A549 (cell line): Measurements from ENCODE around the gene TRIM24. TPM values are rescaled to one million over a fixed set of nuclear protein-coding genes. Genes with fewer than 3 reads are reported as not detected.

Experiments
- ATAC-seq, 2 experiments: fragments of 200-7000 bp in 1 of 2; fragments of >200 bp in 1 of 2; cut with Nextera tagmentation in 1 of 2; cut with Tn5 transposase in 1 of 2; 3 replicates each; pipeline versions ENCODE4 v1.8.0 to v1.9.1; 2018 to 2020; ENCODE audit warnings: mild to moderate bottlenecking in 1 of 2, moderate library complexity in 1 of 2
- CTCF ChIA-PET: fragments of 300-600 bp; sonication (Branson Sonifier 250); formaldehyde crosslinking; extraction: SDS; loops from one replicate; lab custom pipeline; 2021; ENCODE audit warnings: antibody characterized with exemption, inconsistent platforms; lab: Yijun Ruan, JAX
- POLR2A ChIA-PET: fragments of 350-600 bp; formaldehyde crosslinking; extraction: SDS; loops from one replicate; lab custom pipeline; 2021; ENCODE audit warnings: antibody characterized with exemption, inconsistent platforms; lab: Yijun Ruan, JAX
- DNase-seq, 2 experiments: peaks; one replicate each; pipeline versions ENCODE4 v3.0.0 to v3.0.0-alpha.2; 2011 to 2016; ENCODE audit warnings: low read depth in 1 of 2, low spot score in 1 of 2
- FAIRE-seq: peaks from 2 replicates; lab custom pipeline; 2011; peaks lifted over from hg19 to GRCh38; lab: Jason Lieb, UNC
- H3K27ac ChIP-seq, 2 experiments: fragments of >200 bp; sonication (Bioruptor Twin); formaldehyde crosslinking; 3 replicates each; pipeline ENCODE4 v1.5.1; 2016 to 2017
- H3K4me1 ChIP-seq: fragments of >200 bp; sonication (Bioruptor Twin); formaldehyde crosslinking; 3 replicates; pipeline ENCODE4 v1.6.1; 2016
- H3K4me2 ChIP-seq: fragments of >200 bp; sonication (Bioruptor Twin); formaldehyde crosslinking; 3 replicates; pipeline ENCODE4 v1.6.1; 2016
- H3K4me3 ChIP-seq: fragments of >200 bp; sonication (Bioruptor Twin); formaldehyde crosslinking; 3 replicates; pipeline ENCODE4 v1.5.1; 2016
- H3K9me3 ChIP-seq: fragments of >200 bp; sonication (Bioruptor Twin); formaldehyde crosslinking; 3 replicates; pipeline ENCODE4 v1.6.1; 2016
- BHLHE40 ChIP-seq: IDR thresholded peaks from 2 replicates; pipeline ENCODE4 v1.6.1; 2012; ENCODE audit warnings: low read depth, low read length, inconsistent platforms
- CBX2 ChIP-seq: fragments of 200-600 bp; sonication (generic); IDR thresholded peaks from 2 replicates; pipeline ENCODE4 v1.6.1; 2016; ENCODE audit warnings: low read depth, mild to moderate bottlenecking, borderline replicate concordance
- CHD4 ChIP-seq: fragments of 200-600 bp; sonication (generic); IDR thresholded peaks from 2 replicates; pipeline ENCODE4 v1.6.1; 2016; ENCODE audit warnings: antibody characterized with exemption, mild to moderate bottlenecking, borderline replicate concordance
- EHF ChIP-seq: fragments of 250-450 bp; sonication (Bioruptor Pico); IDR thresholded peaks from 2 replicates; pipeline ENCODE4 v1.5.0; 2020; ENCODE audit warnings: mild to moderate bottlenecking
- FOSL2 ChIP-seq, 2 experiments: fragments of 450-650 bp in 1 of 2; fragments of >200 bp in 1 of 2; sonication (Bioruptor Twin) in 1 of 2; formaldehyde crosslinking; IDR thresholded peaks; 2 replicates each; pipeline versions ENCODE4 v1.5.0 to v1.6.1; 2016 to 2020; ENCODE audit warnings: mild to moderate bottlenecking in 1 of 2, moderate library complexity in 1 of 2
- JUN ChIP-seq, 2 experiments: fragments of >200 bp; sonication (Bioruptor Twin); formaldehyde crosslinking; IDR thresholded peaks; 2 replicates in 1 of 2; 3 replicates in 1 of 2; pipeline ENCODE4 v1.6.1; 2016 to 2017
- KDM1A ChIP-seq: fragments of 200-600 bp; sonication (generic); IDR thresholded peaks from 2 replicates; pipeline ENCODE4 v1.6.1; 2016; ENCODE audit warnings: low read depth, mild to moderate bottlenecking
- KDM5A ChIP-seq: fragments of 200-600 bp; sonication (generic); IDR thresholded peaks from 2 replicates; pipeline ENCODE4 v1.6.1; 2016; ENCODE audit warnings: antibody characterized with exemption, mild to moderate bottlenecking
- MYC ChIP-seq: IDR thresholded peaks from 2 replicates; pipeline ENCODE4 v1.6.1; 2012; ENCODE audit warnings: mild to moderate bottlenecking, inconsistent platforms, low read length, improper control_type of control experiment, borderline replicate concordance
- NPAS2 ChIP-seq: fragments of 250-450 bp; sonication (Bioruptor Pico); IDR thresholded peaks from 2 replicates; pipeline ENCODE4 v1.8.0; 2022; ENCODE audit warnings: mild to moderate bottlenecking, moderate library complexity, borderline replicate concordance
- NR3C1 ChIP-seq: fragments of >200 bp; sonication (Bioruptor Twin); formaldehyde crosslinking; IDR thresholded peaks from 3 replicates; pipeline ENCODE4 v1.6.1; 2017
- PHF8 ChIP-seq: fragments of 200-600 bp; sonication (generic); IDR thresholded peaks from 2 replicates; pipeline ENCODE4 v1.6.1; 2016; ENCODE audit warnings: low read depth, mild to moderate bottlenecking, antibody characterized with exemption, moderate library complexity, borderline replicate concordance
- RARB ChIP-seq: fragments of 250-450 bp; sonication (Bioruptor Pico); IDR thresholded peaks from 2 replicates; pipeline ENCODE4 v1.8.0; 2021; ENCODE audit warnings: mild to moderate bottlenecking, moderate library complexity
- RFX5 ChIP-seq: fragments of 450-650 bp; IDR thresholded peaks from 2 replicates; pipeline ENCODE4 v1.7.1; 2014; ENCODE audit warnings: antibody characterized with exemption, mild to moderate bottlenecking, moderate library complexity
- SMC3 ChIP-seq: fragments of >200 bp; sonication (Bioruptor Twin); formaldehyde crosslinking; IDR thresholded peaks from 3 replicates; pipeline ENCODE4 v1.6.1; 2018; ENCODE audit warnings: inconsistent platforms
- TFCP2L1 ChIP-seq: fragments of 250-450 bp; sonication (Bioruptor Pico); IDR thresholded peaks from 2 replicates; pipeline ENCODE4 v1.5.0; 2021; ENCODE audit warnings: mild to moderate bottlenecking
- TP53 ChIP-seq: fragments of 250-450 bp; sonication (Bioruptor Pico); IDR thresholded peaks from 2 replicates; pipeline ENCODE4 v1.5.0; 2021; ENCODE audit warnings: mild to moderate bottlenecking, moderate library complexity
- WGBS: methylation state at CpG from one replicate; pipeline ENCODE4 v1.1.6; 2017; ENCODE audit errors: missing lambda C conversion rate; 5-methylcytosine and 5-hydroxymethylcytosine counted together
- polyA plus RNA-seq, 4 experiments: library from polyadenylated mRNA; depleted of rRNA in 3 of 4; stranded (reverse); fragments of >200 nt; fragmentation: RNase III in 1 of 4; extraction: RNeasy Plus Mini Kit Qiagen cat#74134 plus additional on column Dnase treatment in 1 of 4; gene quantifications; 2 replicates in 3 of 4; 3 replicates in 1 of 4; pipeline ENCODE4 v1.2.3, GENCODE V29; 2011 to 2017
- TF ChIP-seq, protein P1 (sequence below): IDR thresholded peaks from 2 replicates; pipeline ENCODE4 v1.6.1; 2012
- TF ChIP-seq, protein P2 (sequence below): fragments of >200 bp; sonication (Bioruptor Twin); formaldehyde crosslinking; IDR thresholded peaks from 3 replicates; pipeline ENCODE4 v1.5.1; 2016
- TF ChIP-seq, protein P3 (sequence below): fragments of >200 bp; sonication (Bioruptor Twin); formaldehyde crosslinking; IDR thresholded peaks from 3 replicates; pipeline ENCODE4 v1.6.1; 2016
- TF ChIP-seq, protein P4 (sequence below): IDR thresholded peaks from 2 replicates; pipeline ENCODE4 v1.6.1; 2012
- TF ChIP-seq, protein P5 (sequence below): fragments of 150-350 bp; IDR thresholded peaks from 2 replicates; pipeline ENCODE4 v1.6.1; 2014; ENCODE audit warnings: low read depth, mild to moderate bottlenecking, low read length
- TF ChIP-seq, protein P6 (sequence below): fragments of 450-650 bp; IDR thresholded peaks from 2 replicates; pipeline ENCODE4 v1.6.1; 2014; ENCODE audit warnings: antibody characterized with exemption

The TRIM24 gene
- polyA plus RNA-seq, 2 of the 4 experiments (the other 2 are of a cell fraction), result 8.3 to 11.6 TPM

DNA sequence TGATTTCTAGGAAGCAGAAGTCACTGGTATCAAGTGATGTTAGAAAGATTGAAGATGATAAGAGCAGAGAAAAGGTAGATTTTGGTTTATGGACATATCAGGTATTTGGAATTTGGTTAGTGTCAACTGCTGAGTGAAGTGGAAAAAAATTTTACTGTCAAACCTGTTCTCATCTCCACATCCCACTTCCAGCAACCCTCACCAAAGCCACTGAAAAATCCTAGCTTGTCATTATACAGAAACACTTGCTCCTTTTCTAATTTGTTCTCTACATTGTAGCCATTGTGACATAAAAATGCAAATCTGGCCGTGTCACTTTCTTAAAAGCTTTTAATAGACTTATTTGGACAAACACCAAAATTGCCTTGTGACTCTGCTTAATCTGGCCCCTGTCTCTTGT, 54.0 kb downstream of the TRIM24 start:
- H3K4me1 ChIP-seq, result no peaks in the 10 kb centered on the region
- H3K9me3 ChIP-seq, result peaks cover 8% of the 10 kb centered on the region; the same call in 2 of the 3 replicates
- DNase-seq (no peak), ATAC-seq (no peak), FAIRE-seq (no peak)
- CTCF ChIA-PET, result interaction anchor here (1.0 to 1.4 kb wide), 2 partner anchors 9 to 11 kb away, joined by 3 to 4 read pairs; no protein-coding TSS in a partner anchor
- H3K27ac ChIP-seq, result no peak overlapping the region
- H3K4me3 ChIP-seq, result no peak overlapping the region
- POLR2A ChIA-PET, result no interaction called here
- no peak overlapping the region for H3K4me2 ChIP-seq
- no peak for TF ChIP-seq FOSL2 (IDR thresholded peaks at IDR 0.05)
- TF ChIP-seq FOSL2 (CRISPR knock-in tag; IDR thresholded peaks at IDR 0.05), result no peak
- no peak for TF ChIP-seq EHF
- TF ChIP-seq, protein P1, sequence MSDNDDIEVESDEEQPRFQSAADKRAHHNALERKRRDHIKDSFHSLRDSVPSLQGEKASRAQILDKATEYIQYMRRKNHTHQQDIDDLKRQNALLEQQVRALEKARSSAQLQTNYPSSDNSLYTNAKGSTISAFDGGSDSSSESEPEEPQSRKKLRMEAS, result no peak
- no peak for TF ChIP-seq KDM1A
- 76% methylated on average over 1 of the region's 1 CpG for WGBS

DNA sequence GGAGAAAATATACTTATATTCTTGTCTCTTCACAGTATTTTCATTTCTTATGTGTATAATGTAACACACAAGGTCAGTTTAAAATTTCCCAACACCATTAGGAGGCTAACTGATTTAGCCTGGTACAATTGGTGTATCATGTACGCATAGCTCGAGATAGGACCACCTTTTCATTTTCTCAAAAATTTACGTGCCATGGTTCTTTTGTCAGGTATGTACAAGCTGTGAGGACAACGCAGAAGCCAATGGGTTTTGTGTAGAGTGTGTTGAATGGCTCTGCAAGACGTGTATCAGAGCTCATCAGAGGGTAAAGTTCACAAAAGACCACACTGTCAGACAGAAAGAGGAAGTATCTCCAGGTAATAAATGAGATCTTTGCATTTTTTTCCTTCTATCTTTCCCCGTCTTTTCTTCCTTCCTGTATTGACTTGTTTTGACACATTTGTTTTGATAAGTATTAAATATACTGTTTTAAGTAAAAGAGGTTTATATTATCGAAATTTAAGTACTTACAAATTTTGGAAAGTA, 55.0 kb downstream of the TRIM24 start:
- no peak overlapping the region for H3K4me2 ChIP-seq
- H3K4me1 ChIP-seq, result no peaks in the 10 kb centered on the region
- CTCF ChIA-PET, result interaction anchor here (1.4 kb wide), 1 partner anchor 10 kb away, joined by 4 read pairs; no protein-coding TSS in a partner anchor
- no peak overlapping the region for H3K4me3 ChIP-seq
- no peak overlapping the region for H3K27ac ChIP-seq
- POLR2A ChIA-PET, result no interaction called here
- DNase-seq (no peak), ATAC-seq (no peak), FAIRE-seq (no peak)
- TF ChIP-seq, protein P2, sequence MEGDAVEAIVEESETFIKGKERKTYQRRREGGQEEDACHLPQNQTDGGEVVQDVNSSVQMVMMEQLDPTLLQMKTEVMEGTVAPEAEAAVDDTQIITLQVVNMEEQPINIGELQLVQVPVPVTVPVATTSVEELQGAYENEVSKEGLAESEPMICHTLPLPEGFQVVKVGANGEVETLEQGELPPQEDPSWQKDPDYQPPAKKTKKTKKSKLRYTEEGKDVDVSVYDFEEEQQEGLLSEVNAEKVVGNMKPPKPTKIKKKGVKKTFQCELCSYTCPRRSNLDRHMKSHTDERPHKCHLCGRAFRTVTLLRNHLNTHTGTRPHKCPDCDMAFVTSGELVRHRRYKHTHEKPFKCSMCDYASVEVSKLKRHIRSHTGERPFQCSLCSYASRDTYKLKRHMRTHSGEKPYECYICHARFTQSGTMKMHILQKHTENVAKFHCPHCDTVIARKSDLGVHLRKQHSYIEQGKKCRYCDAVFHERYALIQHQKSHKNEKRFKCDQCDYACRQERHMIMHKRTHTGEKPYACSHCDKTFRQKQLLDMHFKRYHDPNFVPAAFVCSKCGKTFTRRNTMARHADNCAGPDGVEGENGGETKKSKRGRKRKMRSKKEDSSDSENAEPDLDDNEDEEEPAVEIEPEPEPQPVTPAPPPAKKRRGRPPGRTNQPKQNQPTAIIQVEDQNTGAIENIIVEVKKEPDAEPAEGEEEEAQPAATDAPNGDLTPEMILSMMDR, result no peak
- TF ChIP-seq TFCP2L1 (CRISPR knock-in tag) (no peak), CBX2 (no peak), NR3C1 (no peak), TP53 (no peak), RARB (no peak), RFX5 (no peak), EHF (no peak)
- TF ChIP-seq, protein P3, sequence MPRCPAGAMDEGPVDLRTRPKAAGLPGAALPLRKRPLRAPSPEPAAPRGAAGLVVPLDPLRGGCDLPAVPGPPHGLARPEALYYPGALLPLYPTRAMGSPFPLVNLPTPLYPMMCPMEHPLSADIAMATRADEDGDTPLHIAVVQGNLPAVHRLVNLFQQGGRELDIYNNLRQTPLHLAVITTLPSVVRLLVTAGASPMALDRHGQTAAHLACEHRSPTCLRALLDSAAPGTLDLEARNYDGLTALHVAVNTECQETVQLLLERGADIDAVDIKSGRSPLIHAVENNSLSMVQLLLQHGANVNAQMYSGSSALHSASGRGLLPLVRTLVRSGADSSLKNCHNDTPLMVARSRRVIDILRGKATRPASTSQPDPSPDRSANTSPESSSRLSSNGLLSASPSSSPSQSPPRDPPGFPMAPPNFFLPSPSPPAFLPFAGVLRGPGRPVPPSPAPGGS, result no peak
- TF ChIP-seq, protein P4, sequence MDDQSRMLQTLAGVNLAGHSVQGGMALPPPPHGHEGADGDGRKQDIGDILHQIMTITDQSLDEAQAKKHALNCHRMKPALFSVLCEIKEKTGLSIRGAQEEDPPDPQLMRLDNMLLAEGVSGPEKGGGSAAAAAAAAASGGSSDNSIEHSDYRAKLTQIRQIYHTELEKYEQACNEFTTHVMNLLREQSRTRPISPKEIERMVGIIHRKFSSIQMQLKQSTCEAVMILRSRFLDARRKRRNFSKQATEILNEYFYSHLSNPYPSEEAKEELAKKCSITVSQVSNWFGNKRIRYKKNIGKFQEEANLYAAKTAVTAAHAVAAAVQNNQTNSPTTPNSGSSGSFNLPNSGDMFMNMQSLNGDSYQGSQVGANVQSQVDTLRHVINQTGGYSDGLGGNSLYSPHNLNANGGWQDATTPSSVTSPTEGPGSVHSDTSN, result no peak
- TF ChIP-seq, protein P5, sequence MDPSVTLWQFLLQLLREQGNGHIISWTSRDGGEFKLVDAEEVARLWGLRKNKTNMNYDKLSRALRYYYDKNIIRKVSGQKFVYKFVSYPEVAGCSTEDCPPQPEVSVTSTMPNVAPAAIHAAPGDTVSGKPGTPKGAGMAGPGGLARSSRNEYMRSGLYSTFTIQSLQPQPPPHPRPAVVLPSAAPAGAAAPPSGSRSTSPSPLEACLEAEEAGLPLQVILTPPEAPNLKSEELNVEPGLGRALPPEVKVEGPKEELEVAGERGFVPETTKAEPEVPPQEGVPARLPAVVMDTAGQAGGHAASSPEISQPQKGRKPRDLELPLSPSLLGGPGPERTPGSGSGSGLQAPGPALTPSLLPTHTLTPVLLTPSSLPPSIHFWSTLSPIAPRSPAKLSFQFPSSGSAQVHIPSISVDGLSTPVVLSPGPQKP, result no peak
- WGBS, result 83% methylated on average over 7 of the region's 7 CpGs
- peaks cover 8% of the 10 kb centered on the region; the same call in 2 of the 3 replicates for H3K9me3 ChIP-seq

DNA sequence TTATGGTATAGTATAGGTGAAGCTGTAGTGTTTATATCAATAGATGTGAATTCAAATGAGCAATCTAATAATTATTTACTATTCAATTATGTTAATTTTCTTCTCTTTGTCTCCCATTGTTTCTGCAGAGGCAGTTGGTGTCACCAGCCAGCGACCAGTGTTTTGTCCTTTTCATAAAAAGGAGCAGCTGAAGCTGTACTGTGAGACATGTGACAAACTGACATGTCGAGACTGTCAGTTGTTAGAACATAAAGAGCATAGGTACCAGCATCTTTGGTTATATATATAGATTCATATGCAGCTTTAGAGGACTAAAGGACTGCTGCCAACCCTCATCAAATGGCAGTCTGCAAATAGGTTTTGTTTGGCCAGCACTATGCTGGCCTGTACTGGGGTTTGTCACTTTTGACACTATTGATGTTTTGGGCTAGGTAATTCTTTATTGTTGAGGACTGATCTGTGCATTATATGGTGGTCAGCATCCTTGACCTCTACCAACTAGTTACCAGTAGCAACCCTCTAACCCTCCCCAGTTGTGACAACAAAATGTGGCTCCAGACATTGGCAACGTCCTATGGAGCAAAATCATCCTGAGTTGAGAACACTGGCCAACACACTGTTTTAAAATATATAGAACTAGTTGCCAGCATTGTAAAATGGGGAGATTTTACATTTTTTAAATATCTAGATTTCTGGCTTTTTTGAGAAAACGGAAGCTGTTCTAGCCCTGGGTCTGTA, 59.2 kb downstream of the TRIM24 start:
- Histone ChIP-seq H3K9me3 (no peaks in the 10 kb centered on the region), H3K27ac (no peak overlapping the region), H3K4me3 (no peak overlapping the region), H3K4me1 (no peaks in the 10 kb centered on the region), H3K4me2 (no peak overlapping the region)
- FAIRE-seq (no peak), ATAC-seq (no peak), DNase-seq (no peak)
- POLR2A ChIA-PET, result no interaction called here
- CTCF ChIA-PET, result interaction anchor here (1.4 kb wide), 1 partner anchor 9 kb away, joined by 5 read pairs; no protein-coding TSS in a partner anchor
- 90% methylated on average over 4 of the region's 4 CpGs for WGBS
- TF ChIP-seq BHLHE40 (no peak), SMC3 (no peak), PHF8 (no peak), KDM5A (no peak), MYC (no peak), RFX5 (no peak), JUN (IDR thresholded peaks at IDR 0.05) (no peak), NPAS2 (CRISPR knock-in tag) (no peak), CHD4 (no peak)
- TF ChIP-seq, protein P5, result no peak
- TF ChIP-seq, protein P6, sequence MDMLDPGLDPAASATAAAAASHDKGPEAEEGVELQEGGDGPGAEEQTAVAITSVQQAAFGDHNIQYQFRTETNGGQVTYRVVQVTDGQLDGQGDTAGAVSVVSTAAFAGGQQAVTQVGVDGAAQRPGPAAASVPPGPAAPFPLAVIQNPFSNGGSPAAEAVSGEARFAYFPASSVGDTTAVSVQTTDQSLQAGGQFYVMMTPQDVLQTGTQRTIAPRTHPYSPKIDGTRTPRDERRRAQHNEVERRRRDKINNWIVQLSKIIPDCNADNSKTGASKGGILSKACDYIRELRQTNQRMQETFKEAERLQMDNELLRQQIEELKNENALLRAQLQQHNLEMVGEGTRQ, result no peak
